H1 (cell line): ENCODE data around the gene ALDH1A2. TPM values are rescaled to one million over a fixed set of nuclear protein-coding genes. Genes with fewer than 3 reads are reported as not detected.

ENCODE experiments used
- CTCF ChIA-PET: fragments of 300-600 bp; sonication (Branson Sonifier 250); formaldehyde crosslinking; loops from one replicate; lab custom pipeline; 2021; ENCODE audit not compliant: partially characterized antibody; lab: Charles Lee
- POLR2A ChIA-PET: fragments of 300-600 bp; sonication (Branson Sonifier 250); formaldehyde crosslinking; loops from one replicate; lab custom pipeline; 2021; ENCODE audit warnings: inconsistent platforms; ENCODE audit not compliant: partially characterized antibody; lab: Charles Lee
- DNase-seq, 2 experiments: peaks; one replicate each; pipeline versions ENCODE4 v3.0.0 to v3.0.0-alpha.2; 2010 to 2022; ENCODE audit warnings: low spot score in 2 of 2, low read depth in 1 of 2, mixed read lengths in 1 of 2
- FAIRE-seq: peaks from 2 replicates; lab custom pipeline; 2011; peaks lifted over from hg19 to GRCh38; lab: Jason Lieb, UNC
- H2AFZ ChIP-seq: 2 replicates; pipeline ENCODE4 v1.8.1; 2012; ENCODE audit warnings: low read length, inconsistent platforms
- H2AK5ac ChIP-seq: 2 replicates; pipeline ENCODE4 v1.6.1; 2013; ENCODE audit warnings: low read depth, low read length
- H2BK120ac ChIP-seq: replicated peaks from 2 replicates; pipeline ENCODE3; 2013; ENCODE audit warnings: low read depth, low read length, inconsistent platforms
- H2BK12ac ChIP-seq: 2 replicates; pipeline ENCODE4 v1.6.1; 2013; ENCODE audit warnings: low read depth, low read length
- H2BK15ac ChIP-seq: 2 replicates; pipeline ENCODE4 v1.6.1; 2013; ENCODE audit warnings: low read length
- H2BK20ac ChIP-seq: 2 replicates; pipeline ENCODE4 v1.6.1; 2013; ENCODE audit warnings: low read length
- H2BK5ac ChIP-seq: 2 replicates; pipeline ENCODE4 v1.6.1; 2013; ENCODE audit warnings: low read depth, low read length
- H3K14ac ChIP-seq: 2 replicates; pipeline ENCODE4 v1.6.1; 2013; ENCODE audit warnings: inconsistent platforms; ENCODE audit not compliant: insufficient read length
- H3K18ac ChIP-seq: 2 replicates; pipeline ENCODE4 v1.6.1; 2013; ENCODE audit warnings: low read length; ENCODE audit errors: extremely low read depth
- H3K23ac ChIP-seq: 2 replicates; pipeline ENCODE4 v1.6.1; 2013; ENCODE audit warnings: inconsistent platforms; ENCODE audit not compliant: insufficient read length
- H3K23me2 ChIP-seq: 2 replicates; pipeline ENCODE4 v1.6.1; 2013; ENCODE audit warnings: low read depth, low read length
- H3K27ac ChIP-seq: 2 replicates; pipeline ENCODE4 v1.6.1; 2011; ENCODE audit warnings: low read depth, low read length, inconsistent platforms
- H3K27me3 ChIP-seq, 4 experiments: replicated peaks in 1 of 4; 1 replicate in 1 of 4; 2 replicates in 3 of 4; pipeline versions ENCODE4 v1.6.1 to v1.8.1; 2011 to 2013; ENCODE audit warnings: low read length in 3 of 4, mild to moderate bottlenecking in 3 of 4, inconsistent platforms in 2 of 4, mixed read lengths in 2 of 4, moderate library complexity in 1 of 4; ENCODE audit not compliant: control insufficient read depth in 3 of 4, insufficient read depth in 3 of 4; ENCODE audit errors: extremely low read depth in 1 of 4
- H3K36me3 ChIP-seq, 4 experiments: 2 replicates each; pipeline versions ENCODE4 v1.6.1 to v1.8.1; 2011 to 2013; ENCODE audit warnings: mild to moderate bottlenecking in 4 of 4, low read length in 3 of 4, moderate library complexity in 2 of 4, control low read depth in 1 of 4, inconsistent platforms in 1 of 4; ENCODE audit not compliant: insufficient read depth in 4 of 4, control insufficient read depth in 2 of 4
- H3K4ac ChIP-seq: replicated peaks from 2 replicates; pipeline ENCODE3; 2013; ENCODE audit warnings: low read length, low read depth, mixed read lengths, inconsistent platforms; ENCODE audit not compliant: insufficient read length
- H3K4me1 ChIP-seq, 4 experiments: replicated peaks in 1 of 4; 1 replicate in 1 of 4; 2 replicates in 3 of 4; pipeline versions ENCODE4 v1.6.1 to v1.8.1; 2011 to 2013; ENCODE audit warnings: low read length in 3 of 4, inconsistent platforms in 2 of 4, mixed read lengths in 1 of 4; ENCODE audit not compliant: insufficient read depth in 4 of 4, control insufficient read depth in 3 of 4
- H3K4me2 ChIP-seq, 2 experiments: 2 replicates each; pipeline versions ENCODE4 v1.6.1 to v1.8.1; 2011 to 2013; ENCODE audit warnings: low read depth in 2 of 2, low read length in 2 of 2, control low read depth in 1 of 2, inconsistent platforms in 1 of 2, mild to moderate bottlenecking in 1 of 2; ENCODE audit not compliant: insufficient read depth in 1 of 2
- H3K4me3 ChIP-seq, 4 experiments: fragments of 200-600, 300-600 bp in 1 of 4; sonication (generic), shearing (Covaris generic), sonication (Bioruptor Twin) in 1 of 4; 2 replicates each; pipeline versions ENCODE4 v1.5.1 to v1.8.1; 2011 to 2016; ENCODE audit warnings: low read length in 4 of 4, low read depth in 3 of 4, control low read depth in 2 of 4, inconsistent platforms in 2 of 4, mild to moderate bottlenecking in 2 of 4, mixed read lengths in 1 of 4, moderate library complexity in 1 of 4; ENCODE audit not compliant: insufficient read depth in 2 of 4; ENCODE audit errors: extremely low read depth in 1 of 4
- H3K56ac ChIP-seq: replicated peaks from 2 replicates; pipeline ENCODE3; 2013; ENCODE audit warnings: low read depth, mild to moderate bottlenecking, mixed read lengths, low read length, inconsistent platforms; ENCODE audit not compliant: insufficient read length
- H3K79me1 ChIP-seq: 2 replicates; pipeline ENCODE4 v1.6.1; 2013; ENCODE audit warnings: low read depth, low read length, control low read depth
- H3K79me2 ChIP-seq, 2 experiments: 2 replicates each; pipeline versions ENCODE4 v1.6.1 to v1.8.1; 2012 to 2013; ENCODE audit warnings: low read length in 2 of 2, mild to moderate bottlenecking in 2 of 2, inconsistent platforms in 1 of 2; ENCODE audit not compliant: insufficient read depth in 2 of 2, control insufficient read depth in 1 of 2
- H3K9ac ChIP-seq, 4 experiments: replicated peaks in 1 of 4; 1 replicate in 1 of 4; 2 replicates in 3 of 4; pipeline versions ENCODE4 v1.6.1 to v1.8.1; 2011 to 2013; ENCODE audit warnings: low read depth in 3 of 4, low read length in 3 of 4, control low read depth in 2 of 4, mild to moderate bottlenecking in 2 of 4, moderate library complexity in 2 of 4, inconsistent platforms in 1 of 4; ENCODE audit errors: extremely low read depth in 1 of 4
- H3K9me3 ChIP-seq, 2 experiments: 2 replicates each; pipeline versions ENCODE4 v1.6.1 to v1.8.1; 2012 to 2013; ENCODE audit warnings: mild to moderate bottlenecking in 2 of 2, moderate library complexity in 2 of 2, control low read depth in 1 of 2, inconsistent platforms in 1 of 2, low read depth in 1 of 2, low read length in 1 of 2, mixed read lengths in 1 of 2; ENCODE audit not compliant: insufficient read depth in 2 of 2
- H4K20me1 ChIP-seq, 2 experiments: replicated peaks in 1 of 2; 2 replicates each; pipeline versions ENCODE3 to v1.8.1; 2011 to 2013; ENCODE audit warnings: inconsistent platforms in 2 of 2, low read length in 2 of 2, mild to moderate bottlenecking in 1 of 2; ENCODE audit not compliant: insufficient read depth in 2 of 2, control insufficient read depth in 1 of 2
- H4K5ac ChIP-seq: 2 replicates; pipeline ENCODE4 v1.6.1; 2013; ENCODE audit warnings: low read length, low read depth, mixed read lengths, inconsistent platforms; ENCODE audit not compliant: insufficient read length
- H4K8ac ChIP-seq: 2 replicates; pipeline ENCODE4 v1.8.0; 2013; ENCODE audit warnings: mild to moderate bottlenecking, moderate library complexity, low read length, inconsistent platforms; ENCODE audit not compliant: insufficient read depth; ENCODE audit errors: extremely low read depth
- H4K91ac ChIP-seq: replicated peaks from 2 replicates; pipeline ENCODE3; 2013; ENCODE audit warnings: low read length, mixed read lengths, inconsistent platforms; ENCODE audit not compliant: insufficient read length
- CTCF ChIP-seq, 3 experiments: IDR thresholded peaks; 1 replicate in 2 of 3; 2 replicates in 1 of 3; pipeline versions ENCODE4 v1.5.1 to v1.6.1; 2011; ENCODE audit warnings: low read length in 3 of 3, mild to moderate bottlenecking in 3 of 3, inconsistent platforms in 2 of 3, low read depth in 1 of 3, moderate library complexity in 1 of 3; ENCODE audit not compliant: insufficient read depth in 1 of 3; ENCODE audit errors: control extremely low read depth in 1 of 3
- GABPA ChIP-seq: IDR thresholded peaks from 2 replicates; pipeline ENCODE4 v1.6.1; 2011; ENCODE audit warnings: mild to moderate bottlenecking, low read length, moderate library complexity, borderline replicate concordance; ENCODE audit not compliant: insufficient read depth
- WGBS, 2 experiments: shearing (Covaris generic) in 1 of 2; methylation state at CpG; one replicate each; pipeline versions ENCODE4 v1.1.6 to v1.1.7; 2013 to 2015; ENCODE audit warnings: low lambda C conversion rate in 2 of 2, mixed read lengths in 2 of 2, inconsistent platforms in 1 of 2, low coverage in 1 of 2, missing lambda C conversion rate in 1 of 2; ENCODE audit not compliant: insufficient replicate concordance in 2 of 2, insufficient coverage in 1 of 2, insufficient read length in 1 of 2; ENCODE audit errors: extremely low coverage in 1 of 2, missing lambda C conversion rate in 1 of 2; 5-methylcytosine and 5-hydroxymethylcytosine counted together
- polyA plus RNA-seq, 7 experiments: library from polyadenylated mRNA; depleted of rRNA in 3 of 7; stranded (reverse) in 5 of 7; unstranded in 2 of 7; fragments of >200 nt in 5 of 7; fragments of 200-250 nt in 2 of 7; gene quantifications; 1 replicate in 5 of 7; 2 replicates in 1 of 7; 4 replicates in 1 of 7; pipeline versions ENCODE4 v1.2.1 to v1.2.3, GENCODE V29; 2011 to 2013; ENCODE audit warnings: missing spikeins in 2 of 7, mixed read lengths in 2 of 7
- total RNA-seq: library from RNA; stranded (reverse); fragmentation: NEBNext Ultra II Directional; extraction: Animal tissue kit (Norgen Biotek cat#: 25700); gene quantifications from 2 replicates; pipeline ENCODE4 v1.2.1, GENCODE V29; 2021

ALDH1A2 gene
- total and polyA plus RNA-seq, 2 of the 8 experiments (the other 6 are each of a cell fraction or from before 2014, with no cell fraction given) = 0.06 to 0.24 TPM

- DNase-seq (no peak), FAIRE-seq (no peak)
- peaks cover 0 to 5% (median 0%) of the 10 kb centered on the region in 4 experiments; a peak in 1 of 7 replicates for H3K4me1 ChIP-seq
- H2AK5ac ChIP-seq = no peak overlapping the region
- no peak overlapping the region for H4K8ac ChIP-seq
- ChIA-PET CTCF (interaction anchor here (1.1 to 1.7 kb wide), 5 partner anchors 10 to 16 kb away, joined by 3 to 10 read pairs (median 6); partner anchors contain the start of gene ALDH1A2), POLR2A (no interaction called here)
- H4K20me1 ChIP-seq = no peaks in the 10 kb centered on the region
- H4K5ac ChIP-seq = no peak overlapping the region
- H3K9me3 ChIP-seq = no peaks in the 10 kb centered on the region
- no peak overlapping the region for H3K4me3 ChIP-seq
- no peak overlapping the region for H2BK120ac ChIP-seq
- H4K91ac ChIP-seq = no peak overlapping the region
- no peak for TF ChIP-seq GABPA
- TF ChIP-seq CTCF (IDR thresholded peaks at IDR 0.05; ENCODE audit: control extremely low read depth in 1 of 3, insufficient read depth in 1 of 3, low read depth in 1 of 3, low read length in 3 of 3) = peak in 1 of 3 experiments; percentile 25; a peak in 2 of 4 replicates
- H2BK20ac ChIP-seq = no peak overlapping the region
- no peak overlapping the region for H3K4ac ChIP-seq
- H3K23ac ChIP-seq = no peak overlapping the region
- no peak overlapping the region for H3K18ac ChIP-seq
- no peak overlapping the region for H3K4me2 ChIP-seq
- no peak overlapping the region for H3K27ac ChIP-seq
- H3K36me3 ChIP-seq = no peaks in the 10 kb centered on the region
- no peak overlapping the region for H2BK5ac ChIP-seq
- H3K79me2 ChIP-seq = no peaks in the 10 kb centered on the region
- no peaks in the 10 kb centered on the region for H3K23me2 ChIP-seq
- H2BK12ac ChIP-seq = no peak overlapping the region
- H2AFZ ChIP-seq = no peak overlapping the region
- no peaks in the 10 kb centered on the region for H3K79me1 ChIP-seq
- WGBS, 2 experiments = 82% methylated on average over 4 of the region's 4 CpGs; no CpG with 5 or more reads in 1 of the 2 experiments
- no peak overlapping the region for H3K56ac ChIP-seq
- H3K14ac ChIP-seq = no peak overlapping the region
- H3K27me3 ChIP-seq = peaks cover 0 to 4% (median 2%) of the 10 kb centered on the region in 4 experiments; a peak in 4 of 7 replicates
- no peak overlapping the region for H3K9ac ChIP-seq
- H2BK15ac ChIP-seq = no peak overlapping the region
These were observed 9.5 kb downstream of the ALDH1A2 start for GRCh38 chr15:58056015-58056414.
